Sigmoid colon (tissue), 7 donors: ENCODE data around the gene CACHD1. TPM values are rescaled to one million over a fixed set of nuclear protein-coding genes. Genes with fewer than 3 reads are reported as not detected.
A peak's percentile ranks its signal among the peaks of the same experiment; 100 is the strongest.

ENCODE experiments used
- DNase-seq: peaks from one replicate; pipeline ENCODE4 v3.0.0-alpha.2; 2019
- H3K27ac ChIP-seq, 4 donors: fragments of 200-600 bp; sonication (generic); one replicate each; pipeline ENCODE4 v1.5.1; 2016 to 2019; ENCODE audit warnings: mild to moderate bottlenecking in 1 of 4
- H3K27me3 ChIP-seq, 3 donors: fragments of 200-600 bp; sonication (generic); one replicate each; pipeline ENCODE4 v1.5.1; 2019; ENCODE audit warnings: mild to moderate bottlenecking in 1 of 3
- H3K36me3 ChIP-seq, 4 donors: fragments of 200-600 bp; sonication (generic); one replicate each; pipeline ENCODE4 v1.5.1; 2016 to 2019
- H3K4me1 ChIP-seq, 4 donors: fragments of 200-600 bp; sonication (generic); one replicate each; pipeline ENCODE4 v1.5.1; 2017 to 2019
- H3K4me3 ChIP-seq, 4 donors: fragments of 200-600 bp; sonication (generic); one replicate each; pipeline ENCODE4 v1.5.1; 2017 to 2019; ENCODE audit warnings: mild to moderate bottlenecking in 2 of 4, moderate library complexity in 1 of 4
- H3K9me3 ChIP-seq, 4 donors: fragments of 200-600 bp in 3 of 4; sonication (generic) in 3 of 4; one replicate each; pipeline versions ENCODE4 v1.5.1 to v1.6.1; 2013 to 2019
- CTCF ChIP-seq, 4 experiments: fragments of 450-650 bp in 3 of 4; fragments of 200-600 bp in 1 of 4; IDR thresholded peaks; one replicate each; pipeline ENCODE4 v1.5.1; 2016 to 2019; ENCODE audit warnings: antibody characterized with exemption in 4 of 4, mild to moderate bottlenecking in 3 of 4, moderate library complexity in 2 of 4
- EP300 ChIP-seq, 4 donors: sonication (generic); formaldehyde crosslinking; IDR thresholded peaks; one replicate each; pipeline ENCODE4 v1.6.1; 2017; ENCODE audit warnings: antibody characterized with exemption in 4 of 4
- POLR2A ChIP-seq, 2 donors: fragments of 450-650 bp; IDR thresholded peaks; one replicate each; pipeline ENCODE4 v1.6.1; 2016; ENCODE audit warnings: antibody characterized with exemption in 2 of 2, mild to moderate bottlenecking in 2 of 2, moderate library complexity in 2 of 2
- POLR2AphosphoS5 ChIP-seq, 4 donors: sonication (generic); formaldehyde crosslinking; IDR thresholded peaks; one replicate each; pipeline ENCODE4 v1.6.1; 2017; ENCODE audit warnings: antibody characterized with exemption in 4 of 4
- WGBS, 2 donors: extraction: QIAGEN DNeasy Blood & Tissue Kit; methylation state at CpG; one replicate each; pipeline ENCODE4 v1.1.7; 2013; 5-methylcytosine and 5-hydroxymethylcytosine counted together
- intact Hi-C: fragments of 100-400 bp; cut with DNase I; formaldehyde crosslinking; loops from one replicate; pipeline ENCODE4 v1.15.1; 2023
- polyA plus RNA-seq, 3 donors: library from polyadenylated mRNA; stranded (reverse); fragments of 200-250 nt; gene quantifications; one replicate each; pipeline ENCODE4 v1.2.3, GENCODE V29; 2013
- total RNA-seq, 4 donors: library from RNA; depleted of rRNA; stranded (reverse); fragments of >200 nt; gene quantifications; one replicate each; pipeline ENCODE4 v1.1.0, GENCODE V29; 2016
- donor health status: healthy with polysubstance abuse.
- donor health status: Bipolar disorder and iron deficiency.
- donor health status: healthy.

CACHD1 gene
- total RNA-seq (1 to 10 TPM; 3.7 to 7.1 (median 6.6) TPM), polyA plus RNA-seq (1 to 10 TPM in 2 of 3 donors, under 1 TPM in 1; 0.23 to 1.3 (median 1.2) TPM)

- Histone ChIP-seq H3K27ac (peak within 1 kb of the TSS; percentile 78 to 84 (median 80)), H3K27me3 (peaks cover 0 to 5% (median 0%) of the 10 kb centered on the region in 3 donors), H3K4me3 (peak within 1 kb of the TSS; percentile 42 to 80 (median 67)), H3K9me3 (no peaks in the 10 kb centered on the region), H3K36me3 (no peaks in the 10 kb centered on the region), H3K4me1 (peaks cover 0 to 30% (median 19%) of the 10 kb centered on the region in 4 donors)
- WGBS, 2 donors: 0% methylated on average over 82 of the region's 82 CpGs
- intact Hi-C loops: loop anchor here (5.0 to 10.0 kb wide), 4 partner anchors 205 to 355 kb away; partner anchors contain the start of gene RAVER2
- DNase-seq: peak; percentile 88
- TF ChIP-seq POLR2A (IDR thresholded peaks at IDR 0.05): no peak
- TF ChIP-seq POLR2AphosphoS5 (IDR thresholded peaks at IDR 0.05): peak; percentile 24 to 63 (median 54)
- TF ChIP-seq CTCF (IDR thresholded peaks at IDR 0.05): peak in 3 of 4 experiments; percentile 8 to 41 (median 33)
Measured at GRCh38 chr1:64469977-64470664, at the start of gene CACHD1. Gene CACHD1 (plus strand): TSS chr1:64470129. CDS start chr1:64470745, 616 bp downstream.

GRCh38 chr1:64421377-64421776 lies 48.6 kb upstream of the CACHD1 start:
- Histone ChIP-seq H3K36me3 (no peaks in the 10 kb centered on the region), H3K27me3 (no peaks in the 10 kb centered on the region), H3K9me3 (no peaks in the 10 kb centered on the region), H3K4me3 (no peak overlapping the region), H3K4me1 (no peaks in the 10 kb centered on the region), H3K27ac (no peak overlapping the region)
- DNase-seq: no peak
- WGBS, 2 donors: 75 to 86% methylated on average over 4 of the region's 4 CpGs
- TF ChIP-seq POLR2A (IDR thresholded peaks at IDR 0.05) (no peak), EP300 (IDR thresholded peaks at IDR 0.05) (no peak), CTCF (IDR thresholded peaks at IDR 0.05) (no peak), POLR2AphosphoS5 (IDR thresholded peaks at IDR 0.05) (no peak)
- intact Hi-C loops: no loop called here

- Histone ChIP-seq H3K9me3 (no peaks in the 10 kb centered on the region), H3K4me1 (no peaks in the 10 kb centered on the region), H3K27me3 (no peaks in the 10 kb centered on the region), H3K27ac (no peak overlapping the region), H3K4me3 (no peak overlapping the region), H3K36me3 (no peaks in the 10 kb centered on the region)
- intact Hi-C loops: no loop called here
- no peak for DNase-seq
- 84 to 91% methylated on average over 4 of the region's 4 CpGs for WGBS, 2 donors
- TF ChIP-seq POLR2A (IDR thresholded peaks at IDR 0.05) (no peak), EP300 (IDR thresholded peaks at IDR 0.05) (no peak), CTCF (IDR thresholded peaks at IDR 0.05) (no peak), POLR2AphosphoS5 (IDR thresholded peaks at IDR 0.05) (no peak)
Measured at GRCh38 chr1:64423526-64423925, 46.4 kb upstream of the CACHD1 start.

GRCh38 chr1:64424412-64424811 lies 45.5 kb upstream of the CACHD1 start:
- Histone ChIP-seq H3K4me1 (no peaks in the 10 kb centered on the region), H3K27me3 (no peaks in the 10 kb centered on the region), H3K9me3 (no peaks in the 10 kb centered on the region), H3K4me3 (no peak overlapping the region), H3K27ac (no peak overlapping the region), H3K36me3 (no peaks in the 10 kb centered on the region)
- 98 to 100% methylated on average over 1 of the region's 1 CpG for WGBS, 2 donors
- intact Hi-C loops: no loop called here
- DNase-seq: no peak
- no peak for TF ChIP-seq POLR2A (IDR thresholded peaks at IDR 0.05)
- TF ChIP-seq CTCF (IDR thresholded peaks at IDR 0.05): no peak
- no peak for TF ChIP-seq EP300 (IDR thresholded peaks at IDR 0.05)
- TF ChIP-seq POLR2AphosphoS5 (IDR thresholded peaks at IDR 0.05): no peak
